Gastrocnemius medialis (tissue), 4 donors: ENCODE results near the gene ATP11A. TPM values are rescaled to one million over a fixed set of nuclear protein-coding genes. Genes with fewer than 3 reads are reported as not detected.

Source experiments
- ATAC-seq, 2 donors: fragments of 150-250 bp; one replicate each; pipeline ENCODE4 v1.9.1; 2016
- DNase-seq, 2 donors: peaks; one replicate each; pipeline ENCODE4 v3.0.0-alpha.2; 2019
- H3K27ac ChIP-seq, 4 donors: fragments of 200-600 bp; sonication (generic); 1 replicate in 1 of 4; 2 replicates in 3 of 4; pipeline ENCODE4 v1.5.1; 2016 to 2018; ENCODE audit warnings: mild to moderate bottlenecking in 2 of 4, moderate library complexity in 1 of 4
- H3K27me3 ChIP-seq, 3 donors: fragments of 200-600 bp; sonication (generic) in 2 of 3; 1 replicate in 1 of 3; 2 replicates in 2 of 3; pipeline versions ENCODE4 v1.5.1 to v1.6.0; 2016 to 2019; ENCODE audit warnings: mild to moderate bottlenecking in 1 of 3, moderate library complexity in 1 of 3
- H3K36me3 ChIP-seq, 2 donors: fragments of 200-600 bp; sonication (generic) in 1 of 2; one replicate each; pipeline ENCODE4 v1.5.1; 2017 to 2018
- H3K4me1 ChIP-seq, 2 donors: fragments of 200-600 bp; sonication (generic) in 1 of 2; one replicate each; pipeline ENCODE4 v1.5.1; 2016 to 2017; ENCODE audit warnings: mild to moderate bottlenecking in 2 of 2
- H3K4me3 ChIP-seq, 4 donors: fragments of 200-600 bp; sonication (generic) in 3 of 4; 1 replicate in 1 of 4; 2 replicates in 3 of 4; pipeline ENCODE4 v1.5.1; 2016 to 2019; ENCODE audit warnings: mild to moderate bottlenecking in 2 of 4
- H3K9me3 ChIP-seq, 3 donors: fragments of 200-600 bp; sonication (generic) in 2 of 3; 1 replicate in 1 of 3; 2 replicates in 2 of 3; pipeline ENCODE4 v1.5.1; 2016 to 2019
- CTCF ChIP-seq, 5 experiments: fragments of 450-650 bp in 3 of 5; fragments of 200-600 bp in 2 of 5; sonication (generic) in 2 of 5; IDR thresholded peaks in 4 of 5; conservative IDR thresholded peaks in 1 of 5; 1 replicate in 4 of 5; 2 replicates in 1 of 5; pipeline ENCODE4 v1.5.1; 2016 to 2019; ENCODE audit warnings: antibody characterized with exemption in 5 of 5, mild to moderate bottlenecking in 3 of 5, moderate library complexity in 3 of 5
- POLR2A ChIP-seq, 2 donors: fragments of 450-650 bp; IDR thresholded peaks; one replicate each; pipeline ENCODE4 v1.6.1; 2017; ENCODE audit warnings: antibody characterized with exemption in 2 of 2, mild to moderate bottlenecking in 2 of 2, moderate library complexity in 2 of 2
- in situ Hi-C, 4 donors: fragments of 200-750 bp; cut with MboI; loops; one replicate each; pipeline versions ENCODE4 v1.15.0 to v1.8.0; 2017; ENCODE audit warnings: low sequenced_read_pairs in 4 of 4
- intact Hi-C: fragments of 100-400 bp; cut with DNase I; formaldehyde crosslinking; loops from one replicate; pipeline ENCODE4 v1.15.1; 2023; ENCODE audit warnings: low total_unique reads
- total RNA-seq, 4 donors: library from RNA; depleted of rRNA; stranded (reverse); fragments of >200 nt; gene quantifications; one replicate each; pipeline versions ENCODE4 v1.1.0 to v1.2.3, GENCODE V29; 2016

ATP11A gene
- total RNA-seq, 4 donors from 2014 or later: 10.0 to 14.2 (median 12.6) TPM

GRCh38 chr13:112897603-112897955 lies 207.7 kb downstream of the ATP11A start:
- H3K27me3 ChIP-seq: peaks cover 27 to 55% (median 40%) of the 10 kb centered on the region in 3 donors
- no peak overlapping the region for H3K27ac ChIP-seq
- no peak overlapping the region for H3K4me3 ChIP-seq
- intact Hi-C loops: no loop called here
- no peaks in the 10 kb centered on the region for H3K36me3 ChIP-seq
- TF ChIP-seq POLR2A (IDR thresholded peaks at IDR 0.05) (no peak), CTCF (IDR thresholded peaks at IDR 0.05 in 4 of 5, conservative IDR thresholded peaks at IDR 0.05 in 1 of 5) (no peak)
- in situ Hi-C loops: no loop called here
- H3K4me1 ChIP-seq: peaks cover 0 to 12% of the 10 kb centered on the region in 2 donors
- DNase-seq (no peak), ATAC-seq (no peak)
- H3K9me3 ChIP-seq: no peaks in the 10 kb centered on the region

GRCh38 chr13:112897956-112898620 lies 208.2 kb downstream of the ATP11A start:
- in situ Hi-C loops (no loop called here), intact Hi-C loops (no loop called here)
- Histone ChIP-seq H3K4me3 (no peak overlapping the region), H3K36me3 (no peaks in the 10 kb centered on the region), H3K27ac (no peak overlapping the region), H3K9me3 (no peaks in the 10 kb centered on the region), H3K27me3 (peaks cover 29 to 54% (median 39%) of the 10 kb centered on the region in 3 donors), H3K4me1 (peaks cover 0 to 12% of the 10 kb centered on the region in 2 donors)
- ATAC-seq (no peak), DNase-seq (no peak)
- TF ChIP-seq POLR2A (IDR thresholded peaks at IDR 0.05) (no peak), CTCF (IDR thresholded peaks at IDR 0.05 in 4 of 5, conservative IDR thresholded peaks at IDR 0.05 in 1 of 5) (no peak)

- Histone ChIP-seq H3K9me3 (no peaks in the 10 kb centered on the region), H3K4me1 (peaks cover 0 to 12% of the 10 kb centered on the region in 2 donors), H3K4me3 (no peak overlapping the region), H3K27me3 (peaks cover 29 to 48% (median 33%) of the 10 kb centered on the region in 3 donors), H3K36me3 (no peaks in the 10 kb centered on the region), H3K27ac (no peak overlapping the region)
- TF ChIP-seq POLR2A (IDR thresholded peaks at IDR 0.05) (no peak), CTCF (IDR thresholded peaks at IDR 0.05 in 4 of 5, conservative IDR thresholded peaks at IDR 0.05 in 1 of 5) (no peak)
- DNase-seq (no peak), ATAC-seq (no peak)
- in situ Hi-C loops (no loop called here), intact Hi-C loops (no loop called here)
Observed at GRCh38 chr13:112898621-112899280, 208.9 kb downstream of the ATP11A start.

- H3K4me1 ChIP-seq: peaks cover 0 to 10% of the 10 kb centered on the region in 2 donors
- H3K27me3 ChIP-seq: peaks cover 28 to 42% (median 29%) of the 10 kb centered on the region in 3 donors
- H3K27ac ChIP-seq: no peak overlapping the region
- no peaks in the 10 kb centered on the region for H3K36me3 ChIP-seq
- ATAC-seq: no peak
- in situ Hi-C loops: no loop called here
- TF ChIP-seq CTCF (IDR thresholded peaks at IDR 0.05 in 4 of 5, conservative IDR thresholded peaks at IDR 0.05 in 1 of 5) (no peak), POLR2A (IDR thresholded peaks at IDR 0.05) (no peak)
- H3K4me3 ChIP-seq: no peak overlapping the region
- no peaks in the 10 kb centered on the region for H3K9me3 ChIP-seq
- peak in 1 of 2 donors; percentile 1 for DNase-seq
- intact Hi-C loops: no loop called here
Observed at GRCh38 chr13:112899281-112900225, 209.7 kb downstream of the ATP11A start.
